Activated CD8-positive, alpha-beta memory T cell treated with anti-CD3 and anti-CD28 coated beads, Interleukin-2, amount 50 U/mL, for 1 hour (primary cell): Measurements from ENCODE around the gene SOAT2.
"Not testable (repeated sequence)": the region's sequence is repeated elsewhere in the genome, so short reads cannot be mapped to it uniquely, and the experiment has no call there.

Experiments
- DNase-seq: peaks from one replicate; pipeline ENCODE4 v3.0.0-alpha.2; 2020; ENCODE audit errors: extremely low read depth

SOAT2 gene

DNA sequence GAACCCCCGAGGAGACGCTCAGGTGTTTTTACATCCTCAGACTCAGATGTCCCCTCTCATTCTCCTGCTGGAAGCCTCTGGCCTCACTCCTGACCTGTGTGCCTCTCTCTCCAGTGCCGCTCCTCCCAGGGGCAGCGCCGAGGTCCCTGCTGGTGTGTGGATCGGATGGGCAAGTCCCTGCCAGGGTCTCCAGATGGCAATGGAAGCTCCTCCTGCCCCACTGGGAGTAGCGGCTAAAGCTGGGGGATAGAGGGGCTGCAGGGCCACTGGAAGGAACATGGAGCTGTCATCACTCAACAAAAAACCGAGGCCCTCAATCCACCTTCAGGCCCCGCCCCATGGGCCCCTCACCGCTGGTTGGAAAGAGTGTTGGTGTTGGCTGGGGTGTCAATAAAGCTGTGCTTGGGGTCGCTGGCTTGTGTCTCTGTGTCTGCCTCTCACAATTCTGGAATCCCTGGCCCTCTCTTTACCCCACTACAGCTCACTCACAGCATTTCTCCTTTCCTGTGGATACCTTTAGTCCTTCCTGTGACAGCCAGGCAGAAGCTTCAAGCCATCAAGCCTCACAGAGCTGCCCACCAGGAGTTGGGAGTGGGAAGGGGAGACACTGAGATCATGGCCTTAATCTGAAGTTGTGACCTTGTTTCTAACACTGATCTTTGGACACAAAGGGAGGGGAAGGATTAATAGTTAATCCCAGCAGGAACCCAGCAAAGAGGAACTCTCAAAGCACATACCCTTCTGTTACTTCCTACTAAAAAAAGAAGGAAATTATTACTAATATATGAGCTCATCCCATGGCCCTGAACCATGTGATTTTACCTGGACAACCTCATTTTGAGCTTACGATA lies 1.1 kb upstream of the SOAT2 start:
- DNase-seq: no peak

DNA sequence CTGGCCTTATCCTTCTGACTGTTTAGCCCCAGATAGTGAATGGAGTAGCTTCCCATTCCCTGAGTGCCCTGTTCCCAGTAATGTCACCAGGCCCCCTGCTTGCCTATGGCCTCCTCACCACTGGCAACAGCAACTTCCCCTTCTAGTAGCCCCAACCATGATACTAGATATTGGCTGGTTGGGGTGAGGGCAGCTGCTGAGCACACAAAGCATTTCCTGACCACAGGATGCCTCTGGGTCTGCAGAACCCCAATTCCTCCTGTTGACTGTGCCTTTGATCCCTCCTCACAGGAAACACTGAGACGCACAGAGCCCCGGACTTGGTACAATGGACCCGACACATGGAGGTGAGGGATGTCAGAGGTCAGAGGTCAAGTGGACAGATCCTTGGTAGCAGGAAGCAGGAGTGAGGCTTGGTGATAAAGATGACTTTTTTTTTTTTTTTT lies 597 bp downstream of the SOAT2 start:
- no peak for DNase-seq

- no peak for DNase-seq
Measured at GRCh38 chr12:53105256-53105655, 2.0 kb downstream of the SOAT2 start.

GRCh38 chr12:53105712-53106439 lies 2.6 kb downstream of the SOAT2 start:
- no peak for DNase-seq

DNA sequence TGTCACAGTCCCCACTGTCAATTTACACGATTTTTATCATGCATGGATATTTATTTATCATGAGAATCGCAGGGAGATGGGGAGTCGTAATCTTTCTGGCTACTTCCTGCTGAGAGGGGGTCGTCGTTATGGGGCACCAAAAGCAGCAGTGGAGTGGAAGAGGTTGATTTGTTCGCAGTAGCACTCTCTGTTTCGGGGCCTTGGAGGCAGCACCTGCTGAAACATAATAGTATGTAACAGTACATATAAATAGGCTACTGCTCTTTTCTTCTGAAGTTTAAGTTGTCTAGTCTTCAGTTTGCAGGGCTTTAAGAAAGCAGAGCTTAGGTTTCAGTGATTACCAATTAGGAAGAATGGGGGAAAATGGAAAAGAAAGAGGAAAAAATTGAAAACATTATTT lies 3.8 kb downstream of the SOAT2 start:
- DNase-seq: no peak

GRCh38 chr12:53112431-53112830 lies 9.1 kb downstream of the SOAT2 start:
- DNase-seq: not testable (repeated sequence)

DNA sequence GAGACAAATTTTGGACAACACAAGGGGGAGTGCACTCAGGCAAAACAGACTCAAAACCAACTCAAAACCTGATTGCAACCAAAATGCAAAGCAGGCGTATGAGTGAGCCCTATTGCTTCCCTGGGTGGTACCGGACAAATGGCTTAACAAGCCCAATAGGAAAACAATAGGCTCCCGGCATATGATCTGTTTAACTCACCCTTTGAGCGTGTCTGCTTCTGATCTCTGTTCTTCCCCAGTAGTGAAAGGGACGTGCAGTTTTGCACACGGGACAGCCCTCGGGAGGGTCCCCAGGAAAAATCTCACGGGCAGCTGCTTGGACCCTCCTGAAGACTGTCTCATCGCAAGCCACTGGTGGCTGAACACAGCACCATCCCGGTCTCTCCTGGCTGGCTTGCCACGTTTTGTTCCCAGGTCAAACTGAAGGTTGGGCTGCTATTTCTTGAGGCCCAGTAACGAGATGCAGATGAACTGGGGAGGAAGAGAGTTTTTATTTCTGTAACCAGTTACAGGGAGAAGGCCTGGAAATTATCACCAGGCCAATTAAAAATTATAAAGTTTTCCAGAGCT lies 9.9 kb downstream of the SOAT2 start:
- DNase-seq: no peak

- DNase-seq: no peak
Measured at GRCh38 chr12:53113951-53114350, 10.7 kb downstream of the SOAT2 start.

GRCh38 chr12:53115112-53115890 lies 12.0 kb downstream of the SOAT2 start:
- DNase-seq: no peak

- DNase-seq: no peak
Measured at GRCh38 chr12:53115891-53116648, 12.8 kb downstream of the SOAT2 start.

DNA sequence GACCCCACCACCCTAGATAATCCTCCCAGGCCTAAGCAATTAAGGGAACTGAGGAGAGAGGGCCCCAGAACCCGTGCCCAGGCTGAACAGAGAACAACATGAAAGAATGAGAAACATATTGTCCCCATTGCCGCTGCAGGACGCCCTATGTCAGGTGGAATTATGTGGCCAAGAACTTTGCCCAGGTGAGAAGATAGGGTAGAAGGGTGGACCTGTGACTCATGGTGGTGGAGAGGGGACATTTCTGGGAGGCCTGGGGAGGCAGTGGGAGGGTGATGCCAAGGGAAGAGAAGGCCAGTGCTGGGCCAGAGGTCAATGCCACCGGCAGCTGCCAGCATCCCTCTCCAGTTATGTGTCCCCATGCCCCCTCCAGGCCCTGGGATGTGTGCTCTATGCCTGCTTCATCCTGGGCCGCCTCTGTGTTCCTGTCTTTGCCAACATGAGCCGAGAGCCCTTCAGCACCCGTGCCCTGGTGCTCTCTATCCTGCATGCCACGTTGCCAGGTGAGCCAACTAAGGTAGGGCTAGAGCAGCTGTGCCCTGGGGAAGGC lies 15.5 kb downstream of the SOAT2 start:
- no peak for DNase-seq

DNA sequence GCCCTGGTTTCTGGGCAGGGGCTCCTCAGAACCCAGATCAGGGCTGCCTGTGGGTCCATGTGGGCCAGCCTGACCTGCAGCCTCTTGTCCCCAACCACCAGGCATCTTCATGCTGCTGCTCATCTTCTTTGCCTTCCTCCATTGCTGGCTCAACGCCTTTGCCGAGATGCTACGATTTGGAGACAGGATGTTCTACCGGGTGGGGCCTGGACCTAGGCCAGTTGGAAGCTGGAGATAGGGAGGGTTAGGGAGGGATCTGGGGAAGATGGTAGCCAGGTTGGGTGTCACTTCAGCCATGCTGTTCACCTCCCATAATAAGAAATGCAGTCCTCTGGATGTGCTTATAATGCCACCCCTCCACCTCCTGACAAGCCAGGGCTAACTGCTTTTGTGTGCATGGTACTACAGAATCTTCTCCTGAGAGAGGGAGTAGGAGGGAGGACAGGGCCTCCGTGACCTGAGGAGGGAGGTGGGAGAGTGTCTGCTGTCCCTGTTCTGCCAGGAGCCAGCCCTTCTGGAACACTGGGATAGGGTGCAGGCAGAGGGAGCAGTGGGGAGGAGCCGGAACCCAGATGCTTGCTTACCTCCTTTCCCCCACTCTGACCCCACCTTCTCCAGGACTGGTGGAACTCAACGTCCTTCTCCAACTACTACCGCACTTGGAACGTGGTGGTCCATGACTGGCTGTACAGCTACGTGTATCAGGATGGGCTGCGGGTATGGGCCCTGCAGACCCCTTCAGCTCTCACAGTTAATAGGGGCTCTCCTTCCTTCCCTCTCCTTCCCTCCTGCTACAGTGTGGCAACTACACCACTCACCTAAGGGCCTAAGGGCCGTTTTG lies 17.6 kb downstream of the SOAT2 start:
- no peak for DNase-seq

DNA sequence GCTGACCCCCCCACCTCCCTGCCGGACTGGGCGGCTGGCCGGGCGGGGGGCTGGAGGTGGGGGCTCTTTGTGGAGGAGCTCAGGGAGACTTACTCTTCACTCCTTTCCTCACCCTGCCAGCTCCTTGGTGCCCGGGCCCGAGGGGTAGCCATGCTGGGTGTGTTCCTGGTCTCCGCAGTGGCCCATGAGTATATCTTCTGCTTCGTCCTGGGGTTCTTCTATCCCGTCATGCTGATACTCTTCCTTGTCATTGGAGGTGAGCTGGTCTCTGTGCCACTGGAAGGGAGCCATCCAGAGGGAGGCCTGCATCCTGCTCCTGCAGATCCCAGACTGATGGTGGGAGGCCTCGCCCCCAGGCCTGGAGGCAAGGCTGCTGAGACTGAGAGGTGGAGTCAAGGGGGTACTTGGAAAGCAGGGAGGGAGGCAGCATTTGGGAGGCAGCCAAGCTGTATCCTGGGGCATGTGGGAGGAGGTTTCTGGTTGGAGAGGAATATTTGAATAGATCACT lies 19.7 kb downstream of the SOAT2 start:
- DNase-seq: no peak

GRCh38 chr12:53123578-53124351 lies 20.5 kb downstream of the SOAT2 start:
- DNase-seq: no peak

- no peak for DNase-seq
Measured at GRCh38 chr12:53124352-53124723, 21.1 kb downstream of the SOAT2 start.

DNA sequence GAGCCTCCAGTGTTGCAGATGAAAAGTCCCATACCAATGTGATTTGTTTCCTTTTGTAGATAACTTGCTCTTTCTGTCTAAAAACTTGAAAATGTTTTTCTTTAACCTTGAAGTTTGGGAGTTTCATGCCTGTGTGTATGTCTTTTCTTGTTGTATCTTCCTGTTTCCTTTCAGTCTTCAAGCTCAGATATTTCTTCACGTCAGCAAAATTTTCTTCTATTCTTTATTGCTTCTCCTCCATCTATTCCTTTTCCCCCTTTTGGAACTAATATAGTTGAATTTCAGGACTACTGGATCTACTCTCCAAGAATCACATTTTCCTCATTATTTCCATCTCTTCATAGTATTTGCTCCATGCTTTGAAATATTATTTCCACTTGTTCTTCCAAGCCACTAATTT lies 23.9 kb downstream of the SOAT2 start:
- no peak for DNase-seq

DNA sequence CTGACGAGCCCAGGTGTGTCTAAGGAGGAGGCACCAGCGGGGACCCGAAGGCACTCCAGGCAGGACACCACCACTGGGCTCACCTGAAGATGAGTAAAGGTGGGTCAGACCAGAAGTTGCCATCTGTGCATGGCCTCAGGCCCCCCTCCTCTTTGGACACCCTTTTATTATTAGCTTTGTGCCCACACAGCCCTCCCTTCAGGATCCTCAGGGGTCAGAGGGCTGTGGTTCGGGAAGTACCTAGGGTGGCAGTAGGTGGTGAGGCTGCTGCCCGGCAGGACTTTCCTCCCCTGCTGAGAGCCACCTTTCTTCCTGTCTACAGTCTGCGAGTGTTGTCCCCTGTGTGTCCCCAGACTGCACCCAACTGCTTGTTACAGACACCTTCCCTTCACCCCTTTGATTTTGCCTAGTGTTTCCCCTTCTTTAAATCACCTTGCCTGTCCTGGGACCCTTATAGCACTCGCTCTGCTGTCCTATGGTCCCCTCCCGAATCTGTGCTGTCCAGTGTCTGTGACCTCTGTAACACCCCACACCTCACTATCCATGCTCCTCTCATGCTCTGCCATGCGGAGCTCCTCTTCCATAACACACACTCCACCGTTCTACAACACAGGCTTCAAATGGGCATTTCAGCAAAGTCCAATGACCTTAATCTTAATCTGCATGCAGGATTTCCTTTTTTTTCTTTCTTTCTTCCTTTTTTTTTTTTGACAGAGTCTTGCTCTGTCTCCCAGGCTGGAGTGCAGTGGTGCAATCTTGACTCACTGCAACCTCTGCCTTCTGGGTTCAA lies 25.7 kb downstream of the SOAT2 start:
- no peak for DNase-seq

GRCh38 chr12:53131844-53132243 lies 28.6 kb downstream of the SOAT2 start:
- no peak for DNase-seq
